ENCODE measurements around the gene TACC2.

Gene TACC2

GRCh38 chr10:122248356-122249302 is 259.7 kb downstream of the TACC2 start:
- H2AFZ ChIP-seq (ENCODE audit: low read depth, low read length), result no peak overlapping the region
- H3K27me3 ChIP-seq (ENCODE audit: insufficient read depth, low read length, poor library complexity), result no peaks in the 10 kb centered on the region
- no peak for ATAC-seq (ENCODE audit: insufficient read depth, low read depth)
- no peaks in the 10 kb centered on the region for H3K9me3 ChIP-seq (ENCODE audit: insufficient read depth, low read length, severe bottlenecking)
- H3K4me3 ChIP-seq (ENCODE audit: low read depth in 1 of 2, low read length in 2 of 2), result no peak overlapping the region
- H3K9ac ChIP-seq (ENCODE audit: low read depth, low read length), result no peak overlapping the region
- H3K79me2 ChIP-seq (ENCODE audit: insufficient read depth, low read length), result no peaks in the 10 kb centered on the region
- H3K4me1 ChIP-seq (ENCODE audit: insufficient read depth, low read length), result no peaks in the 10 kb centered on the region
- no peak for TF ChIP-seq CTCF (IDR thresholded peaks at IDR 0.05; ENCODE audit: borderline replicate concordance, extremely low read depth, low read length, poor library complexity, severe bottlenecking)
- no peak for TF ChIP-seq EZH2 (IDR thresholded peaks at IDR 0.05; ENCODE audit: borderline replicate concordance, low read depth, low read length, severe bottlenecking)
- H4K20me1 ChIP-seq (ENCODE audit: insufficient read depth, low read length), result no peaks in the 10 kb centered on the region
- no peak overlapping the region for H3K27ac ChIP-seq (ENCODE audit: low read length)
- H3K4me2 ChIP-seq (ENCODE audit: insufficient read depth, low read length), result no peak overlapping the region
- no peak for DNase-seq
- no peaks in the 10 kb centered on the region for H3K36me3 ChIP-seq (ENCODE audit: insufficient read depth, low read length)

- no peaks in the 10 kb centered on the region for H3K4me1 ChIP-seq (ENCODE audit: insufficient read depth, low read length)
- no peak for ATAC-seq (ENCODE audit: insufficient read depth, low read depth)
Observed at GRCh38 chr10:122249303-122249850, 260.4 kb downstream of the TACC2 start.

GRCh38 chr10:122249991-122250750 is 261.2 kb downstream of the TACC2 start:
- Histone ChIP-seq H3K4me3 (ENCODE audit: low read depth in 1 of 2, low read length in 2 of 2) (no peak overlapping the region), H3K27ac (ENCODE audit: low read length) (no peak overlapping the region), H3K27me3 (ENCODE audit: insufficient read depth, low read length, poor library complexity) (no peaks in the 10 kb centered on the region), H2AFZ (ENCODE audit: low read depth, low read length) (no peak overlapping the region), H3K4me2 (ENCODE audit: insufficient read depth, low read length) (no peak overlapping the region), H3K9ac (ENCODE audit: low read depth, low read length) (no peak overlapping the region), H3K9me3 (ENCODE audit: insufficient read depth, low read length, severe bottlenecking) (no peaks in the 10 kb centered on the region), H4K20me1 (ENCODE audit: insufficient read depth, low read length) (no peaks in the 10 kb centered on the region), H3K79me2 (ENCODE audit: insufficient read depth, low read length) (no peaks in the 10 kb centered on the region), H3K36me3 (ENCODE audit: insufficient read depth, low read length) (no peaks in the 10 kb centered on the region), H3K4me1 (ENCODE audit: insufficient read depth, low read length) (no peaks in the 10 kb centered on the region)
- DNase-seq (no peak), ATAC-seq (ENCODE audit: insufficient read depth, low read depth) (no peak)
- no peak for TF ChIP-seq CTCF (IDR thresholded peaks at IDR 0.05; ENCODE audit: borderline replicate concordance, extremely low read depth, low read length, poor library complexity, severe bottlenecking)
- TF ChIP-seq EZH2 (IDR thresholded peaks at IDR 0.05; ENCODE audit: borderline replicate concordance, low read depth, low read length, severe bottlenecking), result no peak

More at GRCh38 chr10:122249303-122249850, 260.4 kb downstream of the TACC2 start:
- DNase-seq, result no peak
- Histone ChIP-seq H3K9ac (ENCODE audit: low read depth, low read length) (no peak overlapping the region), H3K27ac (ENCODE audit: low read length) (no peak overlapping the region), H3K27me3 (ENCODE audit: insufficient read depth, low read length, poor library complexity) (no peaks in the 10 kb centered on the region), H2AFZ (ENCODE audit: low read depth, low read length) (no peak overlapping the region), H3K79me2 (ENCODE audit: insufficient read depth, low read length) (no peaks in the 10 kb centered on the region), H4K20me1 (ENCODE audit: insufficient read depth, low read length) (no peaks in the 10 kb centered on the region), H3K9me3 (ENCODE audit: insufficient read depth, low read length, severe bottlenecking) (no peaks in the 10 kb centered on the region), H3K4me3 (ENCODE audit: low read depth in 1 of 2, low read length in 2 of 2) (no peak overlapping the region), H3K4me2 (ENCODE audit: insufficient read depth, low read length) (no peak overlapping the region), H3K36me3 (ENCODE audit: insufficient read depth, low read length) (no peaks in the 10 kb centered on the region)
- TF ChIP-seq CTCF (IDR thresholded peaks at IDR 0.05; ENCODE audit: borderline replicate concordance, extremely low read depth, low read length, poor library complexity, severe bottlenecking), result no peak
- no peak for TF ChIP-seq EZH2 (IDR thresholded peaks at IDR 0.05; ENCODE audit: borderline replicate concordance, low read depth, low read length, severe bottlenecking)

Measured in DND-41 (cell line).